H1 (cell line): ENCODE results near the gene PLS3.

ENCODE experiments used
- CBX8 ChIP-seq: fragments of 300-800, 300-1000 bp; sonication (generic); IDR thresholded peaks from 2 replicates; pipeline ENCODE4 v1.7.1; 2016; ENCODE audit warnings: low read depth, low read length, borderline replicate concordance
- CHD2 ChIP-seq: IDR thresholded peaks from 2 replicates; pipeline ENCODE4 v1.6.1; 2012; ENCODE audit warnings: low read length, improper control_type of control experiment
- CTCF ChIP-seq, 3 experiments: IDR thresholded peaks; 1 replicate in 2 of 3; 2 replicates in 1 of 3; pipeline versions ENCODE4 v1.5.1 to v1.6.1; 2011; ENCODE audit warnings: low read length in 3 of 3, mild to moderate bottlenecking in 3 of 3, inconsistent platforms in 2 of 3, low read depth in 1 of 3, moderate library complexity in 1 of 3; ENCODE audit not compliant: insufficient read depth in 1 of 3; ENCODE audit errors: control extremely low read depth in 1 of 3
- EP300 ChIP-seq, 2 experiments: IDR thresholded peaks; 1 replicate in 1 of 2; 2 replicates in 1 of 2; pipeline ENCODE4 v1.6.1; 2011 to 2012; ENCODE audit warnings: low read depth in 2 of 2, low read length in 2 of 2, mild to moderate bottlenecking in 2 of 2, borderline replicate concordance in 1 of 2, inconsistent platforms in 1 of 2, moderate library complexity in 1 of 2
- POLR2A ChIP-seq, 2 experiments: IDR thresholded peaks; 1 replicate in 1 of 2; 2 replicates in 1 of 2; pipeline ENCODE4 v1.6.1; 2011; ENCODE audit warnings: low read depth in 2 of 2, low read length in 2 of 2, mild to moderate bottlenecking in 2 of 2; ENCODE audit errors: control extremely low read depth in 1 of 2
- POLR2AphosphoS5 ChIP-seq: IDR thresholded peaks from 2 replicates; pipeline ENCODE4 v1.6.1; 2011; ENCODE audit warnings: low read depth, low read length
- RXRA ChIP-seq: IDR thresholded peaks from 2 replicates; pipeline ENCODE4 v1.6.1; 2011; ENCODE audit warnings: low read depth, mild to moderate bottlenecking, low read length, moderate library complexity; ENCODE audit not compliant: insufficient read depth
- SRF ChIP-seq: IDR thresholded peaks from 2 replicates; pipeline ENCODE4 v1.6.1; 2011; ENCODE audit warnings: mild to moderate bottlenecking, low read depth, low read length, moderate library complexity
- TAF7 ChIP-seq: optimal IDR thresholded peaks from 2 replicates; pipeline ENCODE3; 2011; ENCODE audit warnings: low read depth, mild to moderate bottlenecking, inconsistent platforms, low read length, moderate library complexity, borderline replicate concordance

- TF ChIP-seq CBX8: no peak
- no peak for TF ChIP-seq POLR2AphosphoS5
- no peak for TF ChIP-seq CTCF (IDR thresholded peaks at IDR 0.05; ENCODE audit: control extremely low read depth in 1 of 3, insufficient read depth in 1 of 3, low read depth in 1 of 3, low read length in 3 of 3)
- no peak for TF ChIP-seq RXRA
- no peak for TF ChIP-seq CHD2
- TF ChIP-seq TAF7: no peak
- TF ChIP-seq EP300 (IDR thresholded peaks at IDR 0.05; ENCODE audit: borderline replicate concordance in 1 of 2, low read depth in 2 of 2, low read length in 2 of 2): no peak
- TF ChIP-seq POLR2A (IDR thresholded peaks at IDR 0.05; ENCODE audit: control extremely low read depth in 1 of 2, low read depth in 2 of 2, low read length in 2 of 2): no peak
- no peak for TF ChIP-seq SRF
Measured at GRCh38 chrX:115522952-115523351, 38.0 kb upstream of the PLS3 start.
